8988T (cell line): Measurements from ENCODE around the gene NFKB1.

ENCODE experiments used
- DNase-seq: peaks from one replicate; pipeline ENCODE4 v3.0.0; 2011

The NFKB1 gene

DNA sequence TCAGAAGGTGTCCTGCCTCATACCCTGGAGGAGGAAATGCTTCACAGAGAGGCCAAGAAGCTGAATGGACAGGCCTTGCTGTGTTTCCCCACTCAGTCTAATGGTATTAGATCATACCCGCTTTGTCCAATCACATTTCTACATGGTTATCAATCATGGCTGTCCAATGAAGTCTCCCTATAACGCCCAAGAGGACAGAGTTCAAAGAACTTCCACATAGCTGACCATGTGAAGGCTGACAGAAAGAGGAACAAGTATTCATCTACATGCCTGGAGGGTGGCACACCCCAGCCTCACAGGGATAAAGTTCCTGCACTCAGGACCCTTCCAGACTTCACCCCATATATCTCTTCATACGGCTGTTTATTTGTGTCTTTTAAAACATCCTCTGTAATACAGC lies 136.2 kb downstream of the NFKB1 start:
- DNase-seq = no peak

DNA sequence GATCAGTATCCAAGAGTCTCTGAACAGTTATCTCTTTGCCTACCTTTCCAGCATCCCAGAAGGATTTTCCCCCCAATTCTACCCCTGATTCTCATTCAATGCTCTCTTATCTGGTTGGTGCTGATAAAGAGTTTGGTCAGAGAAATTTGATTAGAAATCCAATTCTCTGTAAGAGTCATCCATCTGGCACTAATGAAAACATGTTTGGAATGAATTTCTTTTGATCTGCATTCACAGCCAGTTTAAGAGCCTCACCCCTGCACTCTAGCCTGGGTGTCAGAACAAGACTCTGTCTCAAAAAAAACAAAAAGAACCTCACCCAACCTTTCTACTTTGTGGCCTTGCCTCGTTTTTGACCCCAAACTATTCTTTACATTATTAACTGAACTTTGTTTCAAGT lies 137.5 kb downstream of the NFKB1 start:
- DNase-seq = no peak

DNA sequence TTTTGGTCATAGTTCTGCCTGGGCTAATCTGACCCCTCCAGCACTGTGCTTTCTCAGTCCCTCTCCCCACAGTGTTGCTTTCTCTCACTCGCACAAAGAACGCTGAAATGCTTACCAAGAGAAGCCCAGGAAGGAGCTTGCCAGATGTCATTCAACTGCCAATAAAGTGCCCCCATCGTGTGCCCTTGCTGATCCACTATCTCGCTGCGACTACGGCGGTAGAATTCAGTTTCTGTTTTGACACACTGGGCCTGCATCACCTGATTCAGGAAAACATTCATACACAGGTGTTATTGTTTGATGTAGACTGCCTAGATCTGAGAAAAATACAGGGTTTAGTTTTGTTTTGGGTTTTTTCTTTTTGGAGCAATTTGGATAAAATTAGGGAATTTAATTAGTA lies 138.4 kb downstream of the NFKB1 start:
- no peak for DNase-seq

DNA sequence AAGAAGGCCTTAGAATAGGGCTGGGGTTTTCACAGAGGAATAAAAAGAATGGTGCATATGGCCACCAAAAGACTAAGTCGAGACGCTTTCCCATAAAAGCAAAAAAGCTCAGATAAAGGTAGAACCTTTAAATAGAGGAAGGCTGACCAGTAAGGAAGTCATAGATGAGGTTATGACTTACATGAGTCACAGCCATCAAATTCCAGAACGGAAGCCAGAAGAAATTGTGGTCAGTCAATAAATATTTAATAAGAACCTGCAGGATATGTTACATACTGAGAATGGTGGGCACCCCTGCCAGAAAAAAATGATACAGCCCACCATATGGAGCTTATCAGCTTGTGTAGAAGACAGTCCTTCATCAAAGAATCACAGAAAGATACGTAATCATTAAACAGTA lies 139.5 kb downstream of the NFKB1 start:
- DNase-seq = no peak

DNA sequence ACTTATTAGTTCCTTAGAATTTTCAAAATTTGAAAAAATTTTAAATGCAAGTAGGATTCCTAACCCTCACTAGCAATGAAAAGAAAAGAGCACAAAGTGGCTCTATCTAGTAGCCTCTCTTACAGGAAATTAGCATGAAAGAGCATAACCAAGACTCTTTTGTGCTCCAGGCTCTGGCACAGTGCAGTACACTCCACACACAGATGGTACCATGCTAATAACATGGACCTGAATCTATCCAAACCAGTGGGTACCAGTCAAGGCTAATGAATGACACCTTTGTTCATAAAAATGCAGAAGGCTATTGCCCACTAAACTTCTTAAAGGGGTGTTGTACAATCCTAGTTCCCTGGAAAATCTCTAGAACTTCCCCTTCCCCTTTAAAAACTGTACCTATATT lies 140.6 kb downstream of the NFKB1 start:
- no peak for DNase-seq

DNA sequence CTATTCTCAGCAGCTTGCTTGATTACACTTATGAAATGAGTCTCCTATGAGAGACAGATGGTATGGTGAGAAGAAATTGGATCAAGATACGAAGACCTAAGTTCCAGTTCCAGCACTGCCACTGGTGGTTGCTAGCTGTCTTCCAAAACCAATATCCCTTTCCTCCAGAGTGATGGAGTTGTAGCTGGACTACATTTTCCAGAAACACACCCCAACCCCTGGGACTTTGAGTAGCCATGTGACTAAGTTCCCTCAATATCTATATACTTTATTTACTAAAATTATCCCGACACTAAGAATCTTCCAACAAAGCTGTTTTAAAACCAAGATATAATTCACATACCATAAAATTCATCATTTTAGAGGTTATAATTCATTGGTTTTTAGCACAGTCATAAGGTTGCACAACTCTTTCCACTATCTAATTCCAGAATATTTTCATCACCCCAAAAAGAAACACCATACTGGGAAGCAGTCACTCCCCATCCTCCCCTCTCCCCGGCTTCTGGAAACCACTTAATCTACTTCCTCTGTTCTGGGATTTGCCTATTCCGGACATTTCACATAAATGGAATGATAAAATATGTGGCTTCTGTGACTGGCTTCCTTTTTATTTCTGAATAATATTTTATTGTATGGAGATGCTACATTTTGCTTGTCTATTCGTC lies 141.6 kb downstream of the NFKB1 start:
- no peak for DNase-seq

DNA sequence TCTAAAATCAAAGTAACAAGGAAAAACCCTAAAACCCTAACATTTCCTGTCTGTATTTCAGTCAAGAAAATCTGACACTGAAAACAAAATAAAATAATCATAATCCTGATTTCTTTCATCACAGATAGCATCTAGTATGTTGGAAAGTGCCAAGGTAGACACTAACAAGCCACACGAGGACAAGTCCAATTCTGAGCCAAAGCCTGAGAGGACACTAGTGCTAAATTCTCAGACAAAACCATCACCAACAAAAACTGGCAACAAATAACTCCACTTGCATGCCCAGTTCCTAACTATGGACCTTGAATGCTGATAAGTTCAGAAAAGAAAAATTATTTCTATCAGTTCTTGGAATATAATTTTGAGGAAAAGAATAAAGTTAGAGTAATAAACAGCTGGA lies 146.0 kb downstream of the NFKB1 start:
- no peak for DNase-seq

DNA sequence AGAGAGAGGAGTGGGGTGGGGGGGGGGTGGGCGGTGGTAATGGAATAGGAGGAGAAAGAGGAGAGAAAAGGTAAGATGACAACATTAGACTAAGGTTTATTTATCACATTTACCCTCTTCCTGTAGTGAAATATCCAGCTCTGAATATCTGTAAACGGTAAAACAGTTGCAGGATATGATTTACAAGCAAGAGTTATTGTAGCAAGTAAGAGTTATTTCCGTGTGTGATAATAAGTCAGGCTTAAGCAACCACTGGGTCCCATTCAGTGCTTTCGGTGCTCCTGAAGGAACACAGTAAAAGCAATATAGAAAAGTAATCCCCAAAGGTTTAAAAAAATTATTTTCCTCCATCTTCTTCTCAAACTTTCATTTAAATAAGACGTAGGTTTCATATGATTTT lies 156.0 kb downstream of the NFKB1 start:
- DNase-seq = no peak

DNA sequence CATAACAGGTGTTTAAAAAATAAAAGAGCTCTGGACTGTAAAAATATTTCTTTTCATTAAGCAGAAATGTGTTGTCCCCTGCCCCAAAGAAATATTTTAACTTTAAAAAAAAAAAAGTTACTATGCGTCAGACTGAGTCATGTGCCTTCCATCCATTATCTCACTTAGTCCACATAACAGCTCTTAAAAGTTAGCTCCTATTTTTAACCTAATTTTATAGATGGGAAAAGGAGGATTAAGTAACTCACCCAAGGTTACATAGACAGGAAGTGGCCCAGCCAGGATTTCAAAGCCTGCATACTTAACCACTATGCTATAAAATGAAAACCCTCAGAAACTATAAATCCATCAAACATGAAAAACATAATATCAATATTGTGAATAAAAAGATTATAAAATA lies 161.9 kb downstream of the NFKB1 start:
- no peak for DNase-seq

DNA sequence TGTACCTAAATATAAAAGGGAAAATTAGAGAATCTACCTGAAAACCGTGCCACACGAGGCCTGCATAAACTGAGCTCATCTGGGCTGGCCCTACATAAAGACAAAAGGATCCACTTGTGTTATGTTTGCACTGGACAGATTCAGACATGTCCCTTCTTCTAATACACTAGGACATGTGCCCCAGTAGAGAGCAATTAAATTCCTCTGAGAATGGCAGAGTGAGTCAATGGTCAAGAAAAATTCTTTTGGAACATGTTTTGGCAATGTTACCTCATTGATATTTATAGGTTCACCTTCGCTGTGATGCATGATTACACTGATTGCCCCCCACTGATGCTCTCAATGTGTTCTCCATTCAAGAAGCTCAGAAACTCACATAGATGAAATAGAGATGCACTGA lies 164.4 kb downstream of the NFKB1 start:
- DNase-seq = no peak
